Kidney glomerular epithelial cell (primary cell): ENCODE data around the gene LOXL1.

ENCODE experiments used
- DNase-seq: peaks from one replicate; lab custom pipeline; 2025; lab: John Stamatoyannopoulos, UW

The LOXL1 gene

GRCh38 chr15:73939138-73939537 lies 12.9 kb downstream of the LOXL1 start:
- DNase-seq = no peak

- peak; percentile 30 for DNase-seq
These were observed 14.1 kb downstream of the LOXL1 start for GRCh38 chr15:73940061-73940981.

- DNase-seq = peak; percentile 84
These were observed 14.8 kb downstream of the LOXL1 start for GRCh38 chr15:73941044-73941443.

- no peak for DNase-seq
These were observed 15.2 kb downstream of the LOXL1 start for GRCh38 chr15:73941449-73941848.

- DNase-seq = peak; percentile 58
These were observed 15.8 kb downstream of the LOXL1 start for GRCh38 chr15:73941871-73942635.

GRCh38 chr15:73942751-73943270 lies 16.5 kb downstream of the LOXL1 start:
- no peak for DNase-seq

- DNase-seq = no peak
These were observed 18.2 kb downstream of the LOXL1 start for GRCh38 chr15:73944161-73945129.

GRCh38 chr15:73945130-73945508 lies 18.9 kb downstream of the LOXL1 start:
- DNase-seq = no peak

- DNase-seq = no peak
These were observed 19.9 kb downstream of the LOXL1 start for GRCh38 chr15:73946046-73946721.

- no peak for DNase-seq
These were observed 20.6 kb downstream of the LOXL1 start for GRCh38 chr15:73946795-73947370.

- DNase-seq = no peak
These were observed 21.4 kb downstream of the LOXL1 start for GRCh38 chr15:73947651-73948050.

GRCh38 chr15:73948396-73948795 lies 22.1 kb downstream of the LOXL1 start:
- DNase-seq = no peak

- DNase-seq = no peak
These were observed 22.7 kb downstream of the LOXL1 start for GRCh38 chr15:73948982-73949381.

- DNase-seq = no peak
These were observed 23.2 kb downstream of the LOXL1 start for GRCh38 chr15:73949496-73949895.

GRCh38 chr15:73950479-73950830 lies 24.2 kb downstream of the LOXL1 start:
- DNase-seq = no peak

- peak; percentile 41 for DNase-seq
These were observed 24.7 kb downstream of the LOXL1 start for GRCh38 chr15:73950831-73951561.

- DNase-seq = no peak
These were observed 25.3 kb downstream of the LOXL1 start for GRCh38 chr15:73951601-73952000.

- DNase-seq = no peak
These were observed 26.1 kb downstream of the LOXL1 start for GRCh38 chr15:73952171-73952912.
